ENCODE measurements around the gene FGD3.

DNA sequence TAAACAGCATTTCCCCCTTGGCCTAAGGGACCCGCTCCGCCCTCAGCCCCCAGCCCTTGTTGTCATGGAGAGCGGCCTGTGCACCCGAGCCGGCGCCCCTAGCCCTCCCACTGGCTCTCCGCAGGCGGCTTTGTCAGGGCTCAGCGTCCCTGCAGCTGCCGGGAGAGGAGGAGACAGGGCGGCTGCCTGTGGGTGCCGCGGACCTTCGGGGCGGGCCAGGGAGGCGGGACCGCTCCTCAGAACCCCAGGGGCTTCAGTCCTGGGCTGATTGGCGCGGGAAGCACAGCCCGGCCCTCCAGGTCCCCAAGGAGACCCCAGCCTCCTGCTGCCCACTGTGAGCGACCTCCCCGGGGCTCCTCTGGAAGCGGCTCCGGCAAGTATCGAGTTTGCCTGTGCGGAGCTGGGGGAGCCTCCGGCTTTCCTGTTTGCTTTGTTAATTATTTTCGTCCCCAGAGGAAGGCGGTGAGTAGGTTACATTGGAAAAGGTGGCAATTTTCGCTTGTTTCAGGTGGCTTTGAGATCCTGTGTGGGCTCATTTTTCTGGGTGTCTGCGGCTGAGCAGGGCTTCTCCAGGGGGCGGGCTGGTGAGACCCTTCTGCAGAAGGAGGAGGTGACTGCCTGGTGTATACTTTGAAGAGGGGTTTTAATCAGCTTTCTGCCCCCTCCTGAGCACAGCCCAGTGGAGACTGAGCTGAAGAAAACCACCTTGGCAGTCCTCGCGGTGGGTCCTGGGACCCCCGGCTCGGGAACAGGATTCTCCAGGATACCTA lies at the start of gene FGD3:
- TF ChIP-seq, protein P1, sequence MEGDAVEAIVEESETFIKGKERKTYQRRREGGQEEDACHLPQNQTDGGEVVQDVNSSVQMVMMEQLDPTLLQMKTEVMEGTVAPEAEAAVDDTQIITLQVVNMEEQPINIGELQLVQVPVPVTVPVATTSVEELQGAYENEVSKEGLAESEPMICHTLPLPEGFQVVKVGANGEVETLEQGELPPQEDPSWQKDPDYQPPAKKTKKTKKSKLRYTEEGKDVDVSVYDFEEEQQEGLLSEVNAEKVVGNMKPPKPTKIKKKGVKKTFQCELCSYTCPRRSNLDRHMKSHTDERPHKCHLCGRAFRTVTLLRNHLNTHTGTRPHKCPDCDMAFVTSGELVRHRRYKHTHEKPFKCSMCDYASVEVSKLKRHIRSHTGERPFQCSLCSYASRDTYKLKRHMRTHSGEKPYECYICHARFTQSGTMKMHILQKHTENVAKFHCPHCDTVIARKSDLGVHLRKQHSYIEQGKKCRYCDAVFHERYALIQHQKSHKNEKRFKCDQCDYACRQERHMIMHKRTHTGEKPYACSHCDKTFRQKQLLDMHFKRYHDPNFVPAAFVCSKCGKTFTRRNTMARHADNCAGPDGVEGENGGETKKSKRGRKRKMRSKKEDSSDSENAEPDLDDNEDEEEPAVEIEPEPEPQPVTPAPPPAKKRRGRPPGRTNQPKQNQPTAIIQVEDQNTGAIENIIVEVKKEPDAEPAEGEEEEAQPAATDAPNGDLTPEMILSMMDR (IDR thresholded peaks at IDR 0.05; ENCODE audit: borderline replicate concordance, extremely low read depth, low read length, poor library complexity, severe bottlenecking): no peak
- TF ChIP-seq EZH2 (IDR thresholded peaks at IDR 0.05; ENCODE audit: borderline replicate concordance, low read depth, low read length, severe bottlenecking): no peak
